SU-DHL-6 (cell line): Measurements from ENCODE around the gene ARHGAP26.

ENCODE experiments used
- H2AFZ ChIP-seq: fragments of 200-600 bp; sonication (generic); 2 replicates; pipeline ENCODE4 v1.6.1; 2014; ENCODE audit warnings: low read depth, mild to moderate bottlenecking, moderate library complexity, mixed read lengths, antibody characterized with exemption, low read length; ENCODE audit not compliant: severe bottlenecking
- H3F3A ChIP-seq: fragments of 200-600 bp; shearing (Covaris generic); 2 replicates; pipeline ENCODE4 v1.6.0; 2016; ENCODE audit warnings: antibody characterized with exemption, mild to moderate bottlenecking; ENCODE audit not compliant: insufficient read depth
- H3K27ac ChIP-seq: fragments of 200-600 bp; sonication (generic); 2 replicates; pipeline ENCODE4 v1.5.1; 2016; ENCODE audit warnings: low read depth, mild to moderate bottlenecking, low read length, moderate library complexity, mixed read lengths
- H3K27me3 ChIP-seq: fragments of 200-600 bp; sonication (generic), shearing (Covaris generic); 2 replicates; pipeline ENCODE4 v1.6.0; 2014; ENCODE audit warnings: mild to moderate bottlenecking, low read length
- H3K36me3 ChIP-seq: fragments of 200-600 bp; sonication (generic); 2 replicates; pipeline ENCODE4 v1.6.1; 2014; ENCODE audit warnings: mild to moderate bottlenecking, low read length, mixed read lengths
- H3K4me2 ChIP-seq: fragments of 300-600, 200-600 bp; shearing (Covaris generic), sonication (generic); 2 replicates; pipeline ENCODE4 v1.6.0; 2014; ENCODE audit warnings: low read length, low read depth, mild to moderate bottlenecking; ENCODE audit not compliant: poor library complexity, severe bottlenecking
- H3K4me3 ChIP-seq: fragments of 200-600 bp; sonication (generic); 2 replicates; pipeline ENCODE4 v1.5.1; 2014; ENCODE audit warnings: antibody characterized with exemption, low read length, mild to moderate bottlenecking, mixed read lengths; ENCODE audit not compliant: insufficient read depth, poor library complexity, severe bottlenecking
- H3K79me2 ChIP-seq: fragments of 200-600 bp; sonication (generic); 2 replicates; pipeline ENCODE4 v1.6.1; 2014; ENCODE audit warnings: mild to moderate bottlenecking, low read length, moderate library complexity; ENCODE audit not compliant: insufficient read depth
- H3K9ac ChIP-seq: fragments of 200-600 bp; sonication (generic); 2 replicates; pipeline ENCODE4 v1.7.0; 2014; ENCODE audit warnings: mild to moderate bottlenecking, low read length
- H3K9me2 ChIP-seq: fragments of 200-600 bp; sonication (generic); replicated peaks from 2 replicates; pipeline ENCODE4 v1.6.1; 2014; ENCODE audit warnings: low read length; ENCODE audit not compliant: insufficient read depth
- H3K9me3 ChIP-seq: fragments of 200-600 bp; sonication (generic); 2 replicates; pipeline ENCODE4 v1.6.1; 2014; ENCODE audit warnings: low read length, mixed read lengths; ENCODE audit not compliant: insufficient read depth
- H4K20me1 ChIP-seq: fragments of 200-600 bp; sonication (generic); 2 replicates; pipeline ENCODE4 v1.6.1; 2014; ENCODE audit warnings: low read depth, mild to moderate bottlenecking, antibody characterized with exemption, low read length, moderate library complexity, mixed read lengths
- CTCF ChIP-seq: fragments of 200-600 bp; sonication (generic); IDR thresholded peaks from one replicate; pipeline ENCODE4 v1.5.1; 2017; ENCODE audit warnings: antibody characterized with exemption, mild to moderate bottlenecking, low read length, moderate library complexity; ENCODE audit not compliant: insufficient read depth, poor library complexity, severe bottlenecking
- EZH2phosphoT487 ChIP-seq: fragments of 200-600 bp; sonication (generic), shearing (Covaris generic); conservative IDR thresholded peaks from 2 replicates; pipeline ENCODE4 v1.6.1; 2018; ENCODE audit warnings: mild to moderate bottlenecking, antibody characterized with exemption, low read length, moderate library complexity, mixed read lengths

ARHGAP26 gene

DNA sequence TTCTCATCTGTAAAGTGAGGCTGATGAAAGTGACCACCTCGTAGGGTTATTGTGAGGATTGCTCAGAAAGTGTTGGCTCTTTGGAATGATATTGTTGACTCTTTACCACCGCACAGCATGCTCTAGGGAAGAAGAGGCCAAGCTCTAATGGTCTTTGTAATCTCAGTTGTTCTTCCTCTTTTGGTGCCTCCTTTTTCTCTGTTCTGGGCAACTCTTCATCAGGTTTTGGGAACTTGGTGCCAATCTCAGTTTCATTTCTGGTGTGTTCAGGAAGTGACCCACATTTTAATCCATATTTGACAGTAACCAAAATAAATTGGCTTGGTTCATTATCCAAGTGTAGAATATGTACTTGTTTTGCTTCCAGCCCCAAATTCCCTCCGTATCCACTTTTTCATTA lies 25.1 kb downstream of the ARHGAP26 start:
- Histone ChIP-seq H3K4me2 (no peak overlapping the region), H3K4me3 (no peak overlapping the region), H3K9ac (no peak overlapping the region), H3K36me3 (no peaks in the 10 kb centered on the region), H4K20me1 (no peaks in the 10 kb centered on the region), H3K9me2 (no peaks in the 10 kb centered on the region), H3K27me3 (no peaks in the 10 kb centered on the region), H3K79me2 (no peaks in the 10 kb centered on the region), H2AFZ (no peak overlapping the region), H3F3A (no peaks in the 10 kb centered on the region), H3K27ac (no peak overlapping the region), H3K9me3 (no peaks in the 10 kb centered on the region)
- TF ChIP-seq EZH2phosphoT487 (no peak), CTCF (no peak)

GRCh38 chr5:142796492-142797109 lies 26.4 kb downstream of the ARHGAP26 start:
- no peak overlapping the region for H3K4me2 ChIP-seq
- H3K9ac ChIP-seq: no peak overlapping the region
- no peak overlapping the region for H3K4me3 ChIP-seq
- no peaks in the 10 kb centered on the region for H3F3A ChIP-seq
- H3K79me2 ChIP-seq: no peaks in the 10 kb centered on the region
- H2AFZ ChIP-seq: no peak overlapping the region
- no peak overlapping the region for H3K27ac ChIP-seq
- no peaks in the 10 kb centered on the region for H3K9me2 ChIP-seq
- H3K27me3 ChIP-seq: no peaks in the 10 kb centered on the region
- no peaks in the 10 kb centered on the region for H3K36me3 ChIP-seq
- H3K9me3 ChIP-seq: no peaks in the 10 kb centered on the region
- no peak for TF ChIP-seq EZH2phosphoT487
- no peak for TF ChIP-seq CTCF
- no peaks in the 10 kb centered on the region for H4K20me1 ChIP-seq

- H3F3A ChIP-seq: no peaks in the 10 kb centered on the region
- no peaks in the 10 kb centered on the region for H3K9me2 ChIP-seq
- H4K20me1 ChIP-seq: no peaks in the 10 kb centered on the region
- no peaks in the 10 kb centered on the region for H3K9me3 ChIP-seq
- no peaks in the 10 kb centered on the region for H3K79me2 ChIP-seq
- H3K4me3 ChIP-seq: no peak overlapping the region
- no peak overlapping the region for H3K4me2 ChIP-seq
- H3K27ac ChIP-seq: no peak overlapping the region
- TF ChIP-seq CTCF: no peak
- H3K9ac ChIP-seq: no peak overlapping the region
- no peaks in the 10 kb centered on the region for H3K27me3 ChIP-seq
- no peaks in the 10 kb centered on the region for H3K36me3 ChIP-seq
- H2AFZ ChIP-seq: no peak overlapping the region
Observed at GRCh38 chr5:142797420-142797819, 27.2 kb downstream of the ARHGAP26 start.
